Mucosa of descending colon (tissue), 3 donors: ENCODE measurements around the gene PDE4DIP. TPM values are rescaled to one million over a fixed set of nuclear protein-coding genes. Genes with fewer than 3 reads are reported as not detected.
"Not testable (repeated sequence)": the region's sequence is repeated elsewhere in the genome, so short reads cannot be mapped to it uniquely, and the experiment has no call there.

Source experiments
- ATAC-seq: fragments of 200-7000 bp; cut with Tn5 transposase; one replicate; pipeline ENCODE4 v1.9.1; 2020; ENCODE audit warnings: mild to moderate bottlenecking, moderate library complexity
- DNase-seq, 3 donors: peaks; one replicate each; pipeline ENCODE4 v3.0.0-alpha.2; 2020
- H3K36me3 ChIP-seq: fragments of 200-600 bp; one replicate; pipeline ENCODE4 v1.8.0; 2021; ENCODE audit warnings: low read depth, mild to moderate bottlenecking
- H3K4me1 ChIP-seq: fragments of 200-600 bp; one replicate; pipeline ENCODE4 v1.8.0; 2021; ENCODE audit warnings: low read depth, mild to moderate bottlenecking
- H3K4me3 ChIP-seq: fragments of 200-600 bp; one replicate; pipeline ENCODE4 v1.8.0; 2021; ENCODE audit warnings: mild to moderate bottlenecking
- H3K9me3 ChIP-seq: fragments of 200-600 bp; one replicate; pipeline ENCODE4 v1.8.0; 2021; ENCODE audit warnings: mild to moderate bottlenecking
- intact Hi-C, 2 donors: fragments of 100-400 bp; cut with DNase I in 1 of 2; cut with micrococcal nuclease in 1 of 2; formaldehyde crosslinking; loops; one replicate each; pipeline versions ENCODE4 v1.11.0 to v1.11.1; 2022; cut with DNase I, micrococcal nuclease
- total RNA-seq, 3 donors: library from RNA; stranded (reverse); fragmentation: NEBNext Ultra II Directional in 2 of 3; extraction: Animal tissue kit (Norgen Biotek cat#: 25700) in 2 of 3; gene quantifications; one replicate each; pipeline versions ENCODE4 v1.2.1 to v1.2.4, GENCODE V29; 2021 to 2023
- donor health status: DM: no; HTN: no; CAD: no; lungs with moderate emphysema.
- donor health status: DM: no; HTN: no; CAD: no.
- donor health status: DM: no; HTN: yes; CAD: no.

Gene PDE4DIP
- total RNA-seq, 3 donors from 2014 or later: 49.3 to 62.1 (median 58.6) TPM

- H3K4me3 ChIP-seq, intact Hi-C loops, H3K9me3 ChIP-seq, ATAC-seq, H3K4me1 ChIP-seq, DNase-seq, H3K36me3 ChIP-seq: not testable (repeated sequence)
Measured at GRCh38 chr1:148853363-148853762, 9.1 kb downstream of the PDE4DIP start.

GRCh38 chr1:148854063-148854462 lies 9.8 kb downstream of the PDE4DIP start:
- peak; percentile 34 for ATAC-seq
- DNase-seq, H3K4me3 ChIP-seq, H3K4me1 ChIP-seq, H3K9me3 ChIP-seq, H3K36me3 ChIP-seq, intact Hi-C loops: not testable (repeated sequence)

- H3K36me3 ChIP-seq, intact Hi-C loops, ATAC-seq, H3K9me3 ChIP-seq, H3K4me3 ChIP-seq, H3K4me1 ChIP-seq, DNase-seq: not testable (repeated sequence)
Measured at GRCh38 chr1:148855367-148855766, 11.1 kb downstream of the PDE4DIP start.

- H3K4me1 ChIP-seq, DNase-seq, H3K36me3 ChIP-seq, intact Hi-C loops, ATAC-seq, H3K4me3 ChIP-seq, H3K9me3 ChIP-seq: not testable (repeated sequence)
Measured at GRCh38 chr1:148860049-148860448, 15.8 kb downstream of the PDE4DIP start.

- H3K4me3 ChIP-seq, intact Hi-C loops, H3K36me3 ChIP-seq, DNase-seq, H3K9me3 ChIP-seq, H3K4me1 ChIP-seq, ATAC-seq: not testable (repeated sequence)
Measured at GRCh38 chr1:148860579-148861259, 16.5 kb downstream of the PDE4DIP start.

GRCh38 chr1:148862590-148862989 lies 18.4 kb downstream of the PDE4DIP start:
- H3K4me1 ChIP-seq, ATAC-seq, H3K4me3 ChIP-seq, H3K9me3 ChIP-seq, DNase-seq, intact Hi-C loops, H3K36me3 ChIP-seq: not testable (repeated sequence)

GRCh38 chr1:148868924-148869633 lies 24.9 kb downstream of the PDE4DIP start:
- intact Hi-C loops: not testable (repeated sequence)

GRCh38 chr1:148869634-148869961 lies 25.4 kb downstream of the PDE4DIP start:
- H3K4me1 ChIP-seq, H3K4me3 ChIP-seq, ATAC-seq, intact Hi-C loops, H3K36me3 ChIP-seq, DNase-seq, H3K9me3 ChIP-seq: not testable (repeated sequence)

More at GRCh38 chr1:148868924-148869633, 24.9 kb downstream of the PDE4DIP start:
- not testable (repeated sequence) for DNase-seq, H3K9me3 ChIP-seq, ATAC-seq, H3K4me1 ChIP-seq, H3K36me3 ChIP-seq, H3K4me3 ChIP-seq

GRCh38 chr1:148874408-148875388 lies 30.5 kb downstream of the PDE4DIP start:
- ATAC-seq: peak; percentile 51
- H3K4me1 ChIP-seq, H3K4me3 ChIP-seq, intact Hi-C loops, H3K36me3 ChIP-seq, H3K9me3 ChIP-seq, DNase-seq: not testable (repeated sequence)

GRCh38 chr1:148879812-148880416 lies 35.7 kb downstream of the PDE4DIP start:
- intact Hi-C loops, ATAC-seq: not testable (repeated sequence)

GRCh38 chr1:148881261-148881660 lies 37.0 kb downstream of the PDE4DIP start:
- H3K4me3 ChIP-seq, H3K9me3 ChIP-seq, H3K4me1 ChIP-seq, DNase-seq, H3K36me3 ChIP-seq, intact Hi-C loops, ATAC-seq: not testable (repeated sequence)

More at GRCh38 chr1:148879812-148880416, 35.7 kb downstream of the PDE4DIP start:
- not testable (repeated sequence) for H3K9me3 ChIP-seq, H3K4me1 ChIP-seq, H3K4me3 ChIP-seq, DNase-seq, H3K36me3 ChIP-seq

GRCh38 chr1:148885219-148885618 lies 41.0 kb downstream of the PDE4DIP start:
- ATAC-seq, DNase-seq, H3K36me3 ChIP-seq, H3K4me3 ChIP-seq, H3K9me3 ChIP-seq, intact Hi-C loops, H3K4me1 ChIP-seq: not testable (repeated sequence)

GRCh38 chr1:148886293-148886692 lies 42.1 kb downstream of the PDE4DIP start:
- not testable (repeated sequence) for ATAC-seq, H3K9me3 ChIP-seq

More at GRCh38 chr1:148886293-148886692, 42.1 kb downstream of the PDE4DIP start:
- DNase-seq, H3K36me3 ChIP-seq, H3K4me3 ChIP-seq, intact Hi-C loops, H3K4me1 ChIP-seq: not testable (repeated sequence)
